D721Med (cell line): Measurements from ENCODE around the gene CENPP.

Experiments
- DNase-seq: peaks from one replicate; pipeline ENCODE4 v3.0.0; 2011; ENCODE audit warnings: low spot score; ENCODE audit not compliant: insufficient read length
- FAIRE-seq: peaks from 2 replicates; lab custom pipeline; 2011; peaks lifted over from hg19 to GRCh38; lab: Jason Lieb, UNC
- CTCF ChIP-seq: IDR thresholded peaks from 2 replicates; pipeline ENCODE4 v1.5.1; 2012; ENCODE audit warnings: mild to moderate bottlenecking, control low read depth; ENCODE audit not compliant: insufficient read depth; ENCODE audit errors: missing control alignments

Gene CENPP

GRCh38 chr9:92455217-92455616 is 129.5 kb downstream of the CENPP start:
- peak; percentile 13 for TF ChIP-seq CTCF
- DNase-seq: no peak
- no peak for FAIRE-seq

DNA sequence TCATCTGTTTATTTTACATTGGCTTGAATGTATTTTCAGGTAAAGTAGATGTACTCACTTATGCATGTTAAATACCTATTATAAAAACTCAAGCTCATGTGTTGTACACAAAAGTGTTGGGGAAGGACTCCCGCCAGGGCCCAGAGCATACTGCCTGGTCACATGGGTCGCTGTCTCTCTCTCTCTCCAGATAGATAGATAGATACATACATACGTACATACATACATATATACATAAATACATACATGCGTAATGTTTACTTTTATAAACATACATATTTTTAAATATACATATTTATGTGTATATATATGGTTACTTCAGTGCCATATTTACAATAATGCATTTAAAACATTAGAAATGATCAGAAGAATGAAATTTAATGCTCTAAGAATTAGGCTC is 131.8 kb downstream of the CENPP start:
- no peak for FAIRE-seq
- no peak for TF ChIP-seq CTCF
- DNase-seq: no peak

GRCh38 chr9:92463387-92463786 is 137.6 kb downstream of the CENPP start:
- TF ChIP-seq CTCF: no peak
- FAIRE-seq: no peak
- no peak for DNase-seq

DNA sequence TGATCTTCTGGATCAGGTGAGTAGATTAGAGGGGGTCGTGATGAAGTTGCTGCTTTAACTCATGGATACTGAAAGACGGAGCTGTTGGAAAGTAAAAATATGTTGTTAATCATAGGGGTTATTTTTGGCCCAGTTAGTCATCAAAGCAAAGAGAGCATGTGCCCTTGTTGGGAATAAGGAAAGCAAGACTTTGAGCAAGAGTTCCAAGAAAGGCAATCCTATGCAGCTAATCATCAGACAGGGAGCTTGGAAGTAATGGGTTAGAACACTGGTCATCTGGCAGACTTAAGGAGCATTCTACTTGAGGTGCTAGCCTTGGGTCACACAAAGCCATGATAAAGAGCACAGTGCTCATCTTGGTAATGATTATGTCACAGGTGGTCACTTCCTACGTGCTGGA is 138.2 kb downstream of the CENPP start:
- no peak for TF ChIP-seq CTCF
- DNase-seq (no peak), FAIRE-seq (no peak)

GRCh38 chr9:92467041-92467440 is 141.3 kb downstream of the CENPP start:
- no peak for TF ChIP-seq CTCF
- FAIRE-seq (no peak), DNase-seq (no peak)

DNA sequence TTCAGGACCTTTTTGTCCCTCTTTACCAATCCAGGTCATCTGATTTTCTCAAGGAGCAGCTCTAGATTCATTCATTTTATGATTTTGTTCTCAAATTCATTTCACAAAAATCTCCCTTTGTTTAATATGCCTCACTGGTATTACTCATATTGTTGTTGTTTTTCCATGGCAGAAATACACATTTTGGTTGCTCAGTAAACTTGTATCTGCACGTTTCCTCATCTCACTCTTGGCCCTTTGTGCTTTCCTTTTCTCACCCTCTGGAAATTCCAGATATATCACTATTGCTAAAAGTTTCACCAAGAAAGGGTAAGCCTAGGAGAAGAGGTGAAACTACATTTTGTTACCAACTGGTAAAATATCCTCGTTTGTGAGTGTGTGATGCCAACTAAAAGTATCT is 141.8 kb downstream of the CENPP start:
- FAIRE-seq (no peak), DNase-seq (no peak)

DNA sequence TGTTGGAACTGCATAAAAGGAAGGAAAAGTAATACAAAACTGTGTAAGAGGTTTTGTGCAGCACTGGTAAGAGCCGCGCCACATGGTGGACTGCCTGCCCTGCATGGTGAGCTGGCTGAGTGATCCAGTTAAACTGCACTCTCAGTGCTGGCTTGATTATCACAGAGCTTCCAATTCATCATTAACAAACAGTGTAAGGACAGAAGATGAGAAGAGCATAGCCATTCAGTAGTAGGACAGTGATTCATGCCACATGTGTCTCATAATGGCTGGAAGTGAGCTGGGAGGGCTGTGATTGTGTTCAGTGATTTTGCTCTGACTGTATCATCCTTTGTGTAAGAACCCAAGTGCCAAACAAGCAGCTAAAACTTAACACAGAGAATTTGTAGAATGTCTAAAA is 142.5 kb downstream of the CENPP start:
- FAIRE-seq (no peak), DNase-seq (no peak)
- TF ChIP-seq CTCF: no peak

More for the DNA sequence above, 141.8 kb downstream of the CENPP start:
- TF ChIP-seq CTCF: no peak
